T-cell (primary cell): Measurements from ENCODE around the gene HRH4. TPM values are rescaled to one million over a fixed set of nuclear protein-coding genes. Genes with fewer than 3 reads are reported as not detected.

Experiments used
- ATAC-seq, 4 experiments: fragments of 200-7000 bp in 3 of 4; fragments of 150-1000 bp in 1 of 4; cut with Tn5 transposase; replicated peaks in 1 of 4; 1 replicate in 3 of 4; 2 replicates in 1 of 4; pipeline ENCODE4 v1.10.0; 2021; ENCODE audit warnings: moderate library complexity in 3 of 4, mild to moderate bottlenecking in 2 of 4, moderate number of reproducible peaks in 1 of 4
- CTCF ChIA-PET, 2 donors: fragments of 300-600 bp; sonication (Branson Sonifier 250); formaldehyde crosslinking; loops; one replicate each; lab custom pipeline; 2022; ENCODE audit warnings: antibody characterized with exemption in 2 of 2; lab: Charles Lee
- POLR2A ChIA-PET, 2 donors: fragments of 300-600 bp; sonication (Branson Sonifier 250); formaldehyde crosslinking; loops; one replicate each; lab custom pipeline; 2022; ENCODE audit warnings: antibody characterized with exemption in 2 of 2; lab: Charles Lee
- DNase-seq, 35 experiments: peaks; one replicate each; pipeline versions ENCODE4 v3.0.0 to v3.0.0-alpha.2; 2013 to 2023
- H3K27ac ChIP-seq: one replicate; pipeline ENCODE4 v1.5.1; 2013; ENCODE audit warnings: low read length
- H3K27me3 ChIP-seq, 2 experiments: replicated peaks in 1 of 2; 1 replicate in 1 of 2; 2 replicates in 1 of 2; pipeline versions ENCODE4 v1.6.1 to v1.7.0; 2013; ENCODE audit warnings: low read length in 1 of 2, mixed read lengths in 1 of 2; ENCODE audit not compliant: control insufficient read depth in 2 of 2, insufficient read depth in 2 of 2; ENCODE audit errors: extremely low read depth in 1 of 2
- H3K36me3 ChIP-seq, 2 donors: 1 replicate in 1 of 2; 2 replicates in 1 of 2; pipeline versions ENCODE4 v1.6.1 to v1.7.0; 2013; ENCODE audit warnings: low read length in 1 of 2; ENCODE audit not compliant: control insufficient read depth in 2 of 2, insufficient read depth in 1 of 2; ENCODE audit errors: extremely low read depth in 1 of 2
- H3K4me1 ChIP-seq, 2 experiments: 1 replicate in 1 of 2; 2 replicates in 1 of 2; pipeline versions ENCODE4 v1.6.1 to v1.7.0; 2013; ENCODE audit warnings: low read length in 2 of 2, mixed read lengths in 1 of 2; ENCODE audit not compliant: insufficient read depth in 2 of 2, control insufficient read depth in 1 of 2; ENCODE audit errors: extremely low read depth in 1 of 2
- H3K4me3 ChIP-seq, 2 donors: 1 replicate in 1 of 2; 2 replicates in 1 of 2; pipeline versions ENCODE4 v1.5.1 to v1.7.0; 2013; ENCODE audit warnings: mild to moderate bottlenecking in 2 of 2, low read length in 1 of 2, moderate library complexity in 1 of 2; ENCODE audit not compliant: control insufficient read depth in 1 of 2; ENCODE audit errors: extremely low read depth in 1 of 2
- H3K9me3 ChIP-seq: 2 replicates; pipeline ENCODE4 v1.7.0; 2013
- H3K27ac Mint-ChIP-seq, 2 donors: one replicate each; pipeline ENCODE4 v1.8.0; 2020 to 2021; ENCODE audit warnings: mild to moderate bottlenecking in 2 of 2, mixed read lengths in 2 of 2
- H3K27me3 Mint-ChIP-seq, 2 donors: one replicate each; pipeline ENCODE4 v1.8.0; 2021 to 2022; ENCODE audit warnings: mixed read lengths in 2 of 2
- H3K36me3 Mint-ChIP-seq: one replicate; pipeline ENCODE4 v1.8.0; 2021; ENCODE audit warnings: mixed read lengths
- H3K4me1 Mint-ChIP-seq, 3 donors: one replicate each; pipeline ENCODE4 v1.8.0; 2020 to 2022; ENCODE audit warnings: mixed read lengths in 3 of 3, mild to moderate bottlenecking in 1 of 3
- H3K4me3 Mint-ChIP-seq, 3 donors: one replicate each; pipeline ENCODE4 v1.8.0; 2020 to 2022; ENCODE audit warnings: mild to moderate bottlenecking in 3 of 3, mixed read lengths in 3 of 3, moderate library complexity in 3 of 3
- H3K9me3 Mint-ChIP-seq, 3 donors: one replicate each; pipeline ENCODE4 v1.8.0; 2020 to 2022; ENCODE audit warnings: mixed read lengths in 3 of 3
- WGBS: methylation state at CpG from one replicate; pipeline ENCODE4 v1.1.5; 2013; ENCODE audit warnings: missing lambda C conversion rate; ENCODE audit not compliant: insufficient coverage; 5-methylcytosine and 5-hydroxymethylcytosine counted together
- total RNA-seq, 35 experiments: library from RNA in 6 of 35; stranded (reverse) in 6 of 35; fragments of 120-200 nt in 1 of 35; gene quantifications; one replicate each; pipeline versions ENCODE4 v1.2.1 to v1.2.4 and lab custom pipeline; 2013 to 2026

Gene HRH4
- total RNA-seq, 5 donors from 2014 or later (not counting 1 experiment from before 2014, with no cell fraction given), result 0.43 to 2.7 (median 0.86) TPM

GRCh38 chr18:24517554-24517953 is 57.1 kb downstream of the HRH4 start:
- Mint-ChIP-seq H3K27ac (no peak overlapping the region), H3K4me1 (no peaks in the 10 kb centered on the region), H3K27me3 (peaks cover 0 to 4% of the 10 kb centered on the region in 2 donors), H3K9me3 (no peaks in the 10 kb centered on the region), H3K4me3 (no peak overlapping the region), H3K36me3 (no peaks in the 10 kb centered on the region)
- WGBS, result 91% methylated on average over 7 of the region's 8 CpGs
- Histone ChIP-seq H3K9me3 (no peaks in the 10 kb centered on the region), H3K4me1 (no peaks in the 10 kb centered on the region), H3K27ac (no peak overlapping the region), H3K27me3 (peaks cover 0 to 2% of the 10 kb centered on the region in 2 experiments), H3K36me3 (no peaks in the 10 kb centered on the region), H3K4me3 (no peak overlapping the region)
- DNase-seq (no peak), ATAC-seq (no peak)
- ChIA-PET POLR2A (no interaction called here), CTCF (no interaction called here)

GRCh38 chr18:24518596-24518995 is 58.2 kb downstream of the HRH4 start:
- DNase-seq (no peak), ATAC-seq (no peak)
- H3K36me3 ChIP-seq, result no peaks in the 10 kb centered on the region
- peaks cover 0 to 2% of the 10 kb centered on the region in 2 experiments for H3K27me3 ChIP-seq
- H3K4me1 ChIP-seq, result no peaks in the 10 kb centered on the region
- WGBS, result 93% methylated on average over 7 of the region's 14 CpGs
- H3K9me3 Mint-ChIP-seq, result no peaks in the 10 kb centered on the region
- no peak overlapping the region for H3K4me3 ChIP-seq
- H3K4me3 Mint-ChIP-seq, result no peak overlapping the region
- no peaks in the 10 kb centered on the region for H3K9me3 ChIP-seq
- H3K4me1 Mint-ChIP-seq, result no peaks in the 10 kb centered on the region
- H3K27ac Mint-ChIP-seq, result no peak overlapping the region
- POLR2A ChIA-PET, result no interaction called here
- H3K27me3 Mint-ChIP-seq, result peaks cover 0 to 4% of the 10 kb centered on the region in 2 donors
- H3K27ac ChIP-seq, result no peak overlapping the region
- H3K36me3 Mint-ChIP-seq, result no peaks in the 10 kb centered on the region
- CTCF ChIA-PET, result no interaction called here

Other genes starting within 250 kb of the HRH4 start
- 1 to 10 TPM; 3.3 to 6.4 (median 4.0) TPM for gene OSBPL1A, start 62.8 kb upstream of the HRH4 start, total RNA-seq
- gene IMPACT, start 34.0 kb upstream of the HRH4 start, total RNA-seq, result 10 to 100 TPM; 10.5 to 17.4 (median 15.8) TPM